AG09309 (cell line): ENCODE measurements around the gene DMRT2.

Experiments used
- DNase-seq: peaks from one replicate; pipeline ENCODE4 v3.0.0-alpha.2; 2010; ENCODE audit warnings: low read depth
- H3K4me3 ChIP-seq: 2 replicates; pipeline ENCODE4 v1.5.1; 2011; ENCODE audit warnings: mild to moderate bottlenecking, low read depth, low read length, moderate library complexity; ENCODE audit not compliant: control insufficient read depth
- TF ChIP-seq, protein P1 (sequence below): IDR thresholded peaks from 2 replicates; pipeline ENCODE4 v1.5.1; 2011; ENCODE audit warnings: mild to moderate bottlenecking, low read depth, low read length, inconsistent platforms; ENCODE audit not compliant: insufficient read depth, control insufficient read depth; ENCODE audit errors: missing control alignments

DMRT2 gene

DNA sequence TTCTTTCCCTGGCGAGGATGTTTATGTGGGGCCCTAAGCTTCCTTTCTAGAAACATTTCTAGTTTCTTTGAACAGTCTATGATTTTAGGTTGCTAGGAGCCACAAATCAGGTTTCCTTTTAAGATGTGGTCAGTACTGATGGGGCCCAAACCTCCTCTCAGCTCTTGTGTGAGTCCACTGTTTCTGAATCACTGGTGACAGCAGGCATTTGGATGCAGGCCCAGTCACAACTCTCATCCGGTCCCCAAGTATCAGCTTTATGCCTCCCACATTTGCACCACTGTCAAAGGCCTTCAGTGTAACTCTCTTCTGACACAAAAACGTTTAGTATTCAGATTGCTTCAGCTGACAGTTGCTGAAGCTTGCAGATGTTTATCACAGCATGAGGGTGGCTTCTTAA lies 7.8 kb downstream of the DMRT2 start:
- H3K4me3 ChIP-seq: no peak overlapping the region
- DNase-seq: no peak
- TF ChIP-seq, protein P1, sequence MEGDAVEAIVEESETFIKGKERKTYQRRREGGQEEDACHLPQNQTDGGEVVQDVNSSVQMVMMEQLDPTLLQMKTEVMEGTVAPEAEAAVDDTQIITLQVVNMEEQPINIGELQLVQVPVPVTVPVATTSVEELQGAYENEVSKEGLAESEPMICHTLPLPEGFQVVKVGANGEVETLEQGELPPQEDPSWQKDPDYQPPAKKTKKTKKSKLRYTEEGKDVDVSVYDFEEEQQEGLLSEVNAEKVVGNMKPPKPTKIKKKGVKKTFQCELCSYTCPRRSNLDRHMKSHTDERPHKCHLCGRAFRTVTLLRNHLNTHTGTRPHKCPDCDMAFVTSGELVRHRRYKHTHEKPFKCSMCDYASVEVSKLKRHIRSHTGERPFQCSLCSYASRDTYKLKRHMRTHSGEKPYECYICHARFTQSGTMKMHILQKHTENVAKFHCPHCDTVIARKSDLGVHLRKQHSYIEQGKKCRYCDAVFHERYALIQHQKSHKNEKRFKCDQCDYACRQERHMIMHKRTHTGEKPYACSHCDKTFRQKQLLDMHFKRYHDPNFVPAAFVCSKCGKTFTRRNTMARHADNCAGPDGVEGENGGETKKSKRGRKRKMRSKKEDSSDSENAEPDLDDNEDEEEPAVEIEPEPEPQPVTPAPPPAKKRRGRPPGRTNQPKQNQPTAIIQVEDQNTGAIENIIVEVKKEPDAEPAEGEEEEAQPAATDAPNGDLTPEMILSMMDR: no peak

DNA sequence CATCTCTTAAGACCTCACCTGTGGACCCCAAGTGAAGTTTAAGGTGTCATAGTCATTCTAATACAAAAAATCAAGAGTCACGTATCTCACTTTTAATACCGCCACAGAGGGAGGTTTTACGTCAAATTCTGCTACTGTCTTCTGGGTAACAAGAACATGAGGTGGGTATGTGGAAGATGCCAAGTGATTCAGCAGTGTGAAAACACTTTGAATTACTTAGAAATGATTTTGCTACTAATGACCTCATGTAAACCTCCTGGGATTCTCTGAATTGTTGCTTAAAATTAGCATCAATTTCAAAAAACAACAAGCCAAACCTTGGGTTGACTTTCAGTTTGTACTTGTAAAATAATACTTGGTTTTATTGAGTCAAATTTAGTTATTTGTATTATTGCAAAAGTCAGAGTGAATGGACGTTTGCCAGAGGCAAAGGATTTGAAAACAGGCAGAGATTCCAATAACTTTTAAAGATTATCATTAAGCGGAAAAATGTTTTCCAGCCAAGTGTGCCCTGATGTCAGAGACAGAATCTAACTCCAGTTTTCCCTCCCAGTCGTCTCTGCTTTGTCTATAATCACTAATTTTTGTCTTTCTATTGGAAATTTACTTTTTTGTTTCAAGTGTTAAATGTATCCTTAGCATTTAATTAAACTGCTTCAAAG lies 8.8 kb downstream of the DMRT2 start:
- H3K4me3 ChIP-seq: no peak overlapping the region
- no peak for DNase-seq
- TF ChIP-seq, protein P1: no peak

- TF ChIP-seq, protein P1: no peak
- H3K4me3 ChIP-seq: no peak overlapping the region
- DNase-seq: no peak
Measured at GRCh38 chr9:1065130-1065529, 15.0 kb downstream of the DMRT2 start.

- no peak for DNase-seq
- TF ChIP-seq, protein P1: no peak
- no peak overlapping the region for H3K4me3 ChIP-seq
Measured at GRCh38 chr9:1070692-1071091, 20.5 kb downstream of the DMRT2 start.

GRCh38 chr9:1071730-1072129 lies 21.6 kb downstream of the DMRT2 start:
- H3K4me3 ChIP-seq: no peak overlapping the region
- TF ChIP-seq, protein P1: no peak
- no peak for DNase-seq

DNA sequence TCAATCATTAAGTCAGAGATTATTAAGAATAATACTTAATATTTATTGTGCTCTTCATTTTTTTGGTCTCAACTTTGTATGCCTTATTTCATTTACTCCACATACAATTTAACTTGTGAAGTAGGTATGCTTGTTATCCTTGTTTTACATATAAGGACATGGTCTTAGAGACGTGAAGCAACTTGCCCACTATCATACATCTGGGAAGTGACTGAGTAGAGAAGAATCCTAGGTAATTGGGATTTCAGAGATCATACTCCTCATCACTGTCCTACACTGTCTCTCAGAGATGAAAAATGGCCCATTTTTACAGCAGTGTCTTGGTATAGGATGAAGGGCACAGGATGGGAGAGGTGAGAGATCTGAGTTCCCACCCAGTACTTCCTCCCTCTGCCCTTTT lies 23.3 kb downstream of the DMRT2 start:
- TF ChIP-seq, protein P1: no peak
- H3K4me3 ChIP-seq: no peak overlapping the region
- DNase-seq: no peak
